Activated CD8-positive, alpha-beta memory T cell treated with anti-CD3 and anti-CD28 coated beads, Interleukin-2, amount 50 U/mL, for 24 hours (primary cell): ENCODE data around the gene ATP11A.

ENCODE experiments used
- DNase-seq: peaks from one replicate; pipeline ENCODE4 v3.0.0-alpha.2; 2020; ENCODE audit errors: extremely low read depth

Gene ATP11A

DNA sequence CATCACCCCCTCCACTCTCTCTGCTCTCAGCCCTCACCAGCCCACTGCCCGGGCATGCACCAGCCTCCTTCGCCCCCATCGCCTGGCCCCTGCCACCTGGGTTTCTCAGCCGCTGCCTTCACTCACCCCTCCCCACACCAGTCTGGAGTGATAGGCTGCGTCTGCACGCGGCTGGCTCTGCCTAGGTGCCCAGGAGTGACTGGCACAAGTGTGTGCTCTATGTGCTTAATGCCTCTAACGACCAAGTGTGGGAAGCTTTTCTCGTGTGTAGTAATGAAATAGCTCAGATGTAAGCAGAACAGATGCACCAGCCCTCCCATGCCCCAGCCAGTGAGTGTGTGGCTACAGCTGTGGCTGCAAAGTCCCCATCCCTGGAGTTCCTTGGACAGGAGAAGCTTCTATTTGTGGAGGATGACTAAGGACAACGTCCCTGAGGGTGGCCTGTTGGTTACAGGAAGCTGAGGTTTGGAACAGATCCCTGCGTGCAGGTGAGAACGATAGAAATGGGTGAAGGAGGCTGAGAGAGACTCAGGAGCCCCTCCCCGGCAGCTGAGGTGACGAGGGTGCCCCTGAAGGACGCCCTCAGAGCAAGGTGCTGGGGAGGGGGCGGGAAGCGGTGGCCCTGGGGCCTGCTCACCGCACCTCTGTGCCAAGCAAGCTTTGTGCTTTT is 35.6 kb downstream of the ATP11A start:
- no peak for DNase-seq

DNA sequence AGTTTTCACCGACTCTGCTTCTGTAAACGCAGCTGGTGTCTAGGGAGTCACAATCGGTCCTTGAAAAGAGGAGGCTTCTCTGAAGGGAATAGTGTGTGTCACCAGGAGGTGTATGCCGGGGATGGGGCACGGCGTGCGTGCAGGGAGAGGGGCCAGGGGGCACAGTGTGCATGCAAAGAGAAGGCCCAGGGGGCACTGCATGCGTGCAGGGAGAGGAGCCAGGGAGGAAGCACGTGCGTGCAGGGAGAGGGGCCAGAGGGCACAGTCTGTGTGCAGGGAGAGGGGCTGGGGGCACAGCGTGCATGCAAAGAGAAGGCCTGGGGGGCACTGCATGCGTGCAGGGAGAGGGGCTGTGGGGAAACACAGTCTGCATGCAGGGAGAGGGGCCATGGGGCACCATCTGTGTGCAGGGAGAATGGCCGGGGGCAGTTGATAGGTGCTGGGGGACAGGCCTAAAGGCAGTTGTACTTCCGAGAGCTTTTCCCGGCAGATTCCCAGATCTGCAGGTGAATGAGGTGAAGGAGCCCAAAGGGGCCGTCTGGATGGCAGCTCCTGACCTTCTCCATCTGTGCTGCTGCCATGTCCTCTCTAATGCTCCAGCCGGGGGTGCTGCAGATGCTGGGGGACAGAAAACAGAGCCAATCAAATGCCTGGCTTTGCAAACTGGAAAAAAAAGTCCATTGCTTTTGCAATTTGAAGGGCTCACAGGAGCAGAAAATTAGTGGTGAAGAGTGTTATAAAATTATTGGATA is 36.4 kb downstream of the ATP11A start:
- DNase-seq, result no peak

DNA sequence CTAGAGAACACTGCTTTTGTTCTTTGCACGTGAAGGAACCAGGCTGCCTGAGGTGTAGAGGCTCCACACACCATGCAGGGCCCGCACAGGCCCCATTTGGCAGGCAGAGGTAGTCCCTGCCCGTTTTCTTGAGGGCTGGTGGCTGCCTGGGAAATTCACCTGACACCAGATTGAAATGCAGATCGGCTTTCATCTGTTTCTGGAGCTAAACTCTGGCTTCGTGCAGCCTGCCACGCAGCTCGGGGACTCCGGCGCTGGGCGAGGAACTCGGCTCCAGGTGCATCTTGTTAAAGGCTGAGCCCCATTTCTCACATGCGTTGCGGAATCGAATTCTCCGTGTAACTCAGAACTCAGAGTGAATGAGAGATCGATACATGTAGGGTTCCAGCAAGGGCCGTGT is 37.7 kb downstream of the ATP11A start:
- DNase-seq, result no peak

DNA sequence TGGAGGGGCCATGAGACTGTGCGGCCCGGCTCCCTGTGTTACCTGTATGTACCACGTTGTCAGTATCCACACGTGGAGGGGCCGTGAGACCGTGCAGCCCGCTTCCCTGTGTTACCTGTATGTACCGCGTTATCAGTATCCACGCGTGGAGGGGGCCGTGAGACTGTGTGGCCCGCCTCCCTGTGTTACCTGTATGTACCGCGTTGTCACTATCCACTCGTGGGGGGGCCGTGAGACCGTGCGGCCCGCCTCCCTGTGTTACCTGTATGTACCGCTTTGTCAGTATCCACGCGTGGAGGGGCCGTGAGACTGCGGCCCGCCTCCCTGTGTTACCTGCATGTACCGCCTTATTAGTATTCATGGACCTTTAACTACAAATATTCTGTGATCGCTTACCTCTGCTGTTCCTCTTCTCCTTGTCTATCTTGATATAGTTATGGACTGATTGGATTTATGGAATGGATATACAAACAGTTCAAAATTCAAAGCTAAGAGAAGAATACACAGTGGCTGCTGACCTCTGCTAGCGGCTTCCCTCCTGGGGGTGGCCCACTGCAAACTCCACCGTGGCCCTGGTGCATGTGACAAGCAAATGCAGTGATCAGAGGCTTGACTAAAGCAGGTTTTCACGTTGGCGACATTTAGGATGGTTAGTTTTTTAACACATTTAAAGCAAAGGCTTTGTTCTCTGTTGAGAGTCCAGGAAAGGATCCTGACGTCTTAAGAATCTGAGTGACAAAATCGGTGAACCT is 38.7 kb downstream of the ATP11A start:
- no peak for DNase-seq

DNA sequence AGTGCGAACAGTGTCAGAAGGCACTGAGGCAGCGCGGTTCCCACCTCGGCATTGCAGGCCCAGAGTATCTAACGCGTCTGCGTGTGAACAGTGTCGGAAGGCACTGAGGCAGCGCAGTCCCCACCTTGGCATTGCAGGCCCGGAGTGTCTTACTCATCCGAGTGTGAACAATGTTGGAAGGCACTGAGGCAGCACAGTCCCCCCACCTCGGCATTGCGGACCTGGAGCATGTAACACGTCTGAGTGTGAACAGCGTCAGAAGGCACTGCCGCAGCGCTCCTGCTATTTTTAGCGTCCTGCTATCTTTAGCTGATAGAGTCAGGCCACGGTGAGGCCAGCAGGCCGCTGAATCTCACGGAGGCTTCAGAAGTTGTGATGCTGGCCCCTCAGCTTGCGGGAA is 39.6 kb downstream of the ATP11A start:
- no peak for DNase-seq

DNA sequence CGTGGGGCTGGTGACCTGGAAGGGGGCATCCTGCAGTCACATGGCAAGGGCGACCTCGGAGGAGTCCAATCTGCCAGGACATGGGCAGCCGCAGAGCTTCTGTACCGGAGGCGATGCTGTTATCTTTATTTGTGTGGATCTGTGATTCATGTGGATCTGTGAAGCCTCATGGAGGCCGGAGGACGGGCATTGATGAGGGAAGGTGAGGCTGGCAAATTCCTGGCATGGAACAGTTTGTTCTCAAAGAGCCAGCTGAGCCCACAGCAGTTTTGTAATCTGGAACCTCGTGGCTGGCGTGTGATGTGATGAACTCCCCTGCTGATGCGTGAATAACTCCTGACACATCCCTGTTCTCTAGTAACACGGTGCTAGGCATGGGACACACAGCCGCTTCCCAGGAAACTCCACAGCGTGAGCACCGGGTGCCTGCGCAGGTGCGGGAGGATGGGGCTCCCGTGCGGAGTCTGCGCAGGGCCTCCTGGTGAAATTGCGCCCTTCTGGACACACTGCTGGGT is 40.4 kb downstream of the ATP11A start:
- DNase-seq, result no peak

DNA sequence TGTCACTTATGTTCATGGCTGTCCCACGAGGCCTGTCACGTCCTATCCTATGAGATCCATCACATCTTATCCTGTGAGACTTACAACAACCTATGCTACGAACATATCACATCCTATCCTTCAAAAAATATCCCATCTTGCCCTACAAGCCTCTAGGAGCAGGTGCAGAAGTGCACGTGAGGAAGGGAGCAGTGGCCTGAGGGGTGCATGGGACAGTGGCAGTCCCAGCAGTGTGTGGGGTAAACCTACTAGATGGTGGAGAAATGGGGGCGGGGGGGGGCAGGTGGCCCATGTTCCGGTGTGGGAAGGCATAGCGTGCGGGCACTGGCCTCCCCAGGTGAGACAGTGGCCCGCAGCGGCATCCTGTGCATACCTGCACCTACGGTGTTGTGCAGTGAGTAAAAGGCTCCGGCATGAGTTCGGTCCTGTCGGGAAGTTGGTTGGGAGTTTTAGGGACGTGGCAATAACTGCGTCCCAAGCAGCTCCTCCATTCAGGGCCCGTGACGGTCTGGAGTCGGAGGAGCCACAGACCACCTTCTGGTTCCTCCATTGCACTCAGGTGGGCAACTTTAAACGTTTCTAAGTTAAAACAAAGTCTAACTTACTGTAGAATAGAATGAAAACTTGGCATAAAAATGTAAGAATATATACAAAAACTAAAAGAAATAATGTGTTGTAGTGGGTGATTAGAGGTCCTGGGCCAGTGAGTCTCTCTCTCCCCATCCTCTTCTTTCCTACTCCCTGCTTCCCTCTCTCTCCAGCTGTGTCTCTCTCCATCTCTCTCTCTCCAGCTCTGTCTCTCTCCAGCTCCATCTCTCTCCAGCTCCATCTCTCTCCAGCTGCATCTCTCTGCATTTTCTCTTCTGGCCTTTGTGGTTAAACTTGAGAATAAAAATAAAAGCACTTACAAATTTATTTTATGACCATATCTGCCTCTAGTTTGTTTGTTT is 42.1 kb downstream of the ATP11A start:
- DNase-seq, result no peak

DNA sequence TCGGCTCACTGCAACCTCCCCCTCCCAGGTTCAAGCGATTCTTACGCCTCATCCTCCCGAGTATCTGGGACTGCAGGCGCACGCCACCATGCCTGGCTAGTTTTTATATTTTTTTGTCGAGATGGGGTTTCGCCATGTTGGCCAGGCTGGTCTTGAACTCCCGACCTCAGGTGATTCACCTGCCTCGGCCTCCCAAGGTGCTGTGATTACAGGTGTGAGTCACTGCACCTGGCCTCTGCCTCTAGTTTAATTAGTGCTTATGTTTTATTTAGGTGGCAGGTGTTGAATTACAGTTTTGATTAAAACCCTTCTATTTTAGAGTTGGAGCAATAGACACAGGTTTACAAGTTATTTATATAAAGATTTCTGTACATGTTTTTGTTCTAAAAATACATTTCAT is 42.8 kb downstream of the ATP11A start:
- no peak for DNase-seq

DNA sequence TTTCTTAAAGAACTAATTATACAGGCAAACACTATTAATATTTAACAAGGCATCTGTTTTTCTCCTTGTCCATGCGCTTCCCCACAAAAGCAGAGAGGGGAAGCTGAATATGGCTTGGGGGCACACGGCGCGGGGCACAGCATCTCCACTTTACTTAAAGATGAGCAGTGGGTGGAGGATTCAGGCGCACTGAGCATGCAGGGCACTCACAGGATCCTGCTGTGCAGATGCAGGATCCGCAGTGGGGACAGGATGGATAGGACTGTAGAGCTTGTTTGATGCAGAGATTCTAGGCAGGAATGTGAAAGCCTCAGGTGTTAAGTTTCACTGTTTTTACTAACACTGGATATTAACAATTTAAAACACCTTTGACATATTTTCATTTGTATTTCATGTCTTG is 43.3 kb downstream of the ATP11A start:
- no peak for DNase-seq

DNA sequence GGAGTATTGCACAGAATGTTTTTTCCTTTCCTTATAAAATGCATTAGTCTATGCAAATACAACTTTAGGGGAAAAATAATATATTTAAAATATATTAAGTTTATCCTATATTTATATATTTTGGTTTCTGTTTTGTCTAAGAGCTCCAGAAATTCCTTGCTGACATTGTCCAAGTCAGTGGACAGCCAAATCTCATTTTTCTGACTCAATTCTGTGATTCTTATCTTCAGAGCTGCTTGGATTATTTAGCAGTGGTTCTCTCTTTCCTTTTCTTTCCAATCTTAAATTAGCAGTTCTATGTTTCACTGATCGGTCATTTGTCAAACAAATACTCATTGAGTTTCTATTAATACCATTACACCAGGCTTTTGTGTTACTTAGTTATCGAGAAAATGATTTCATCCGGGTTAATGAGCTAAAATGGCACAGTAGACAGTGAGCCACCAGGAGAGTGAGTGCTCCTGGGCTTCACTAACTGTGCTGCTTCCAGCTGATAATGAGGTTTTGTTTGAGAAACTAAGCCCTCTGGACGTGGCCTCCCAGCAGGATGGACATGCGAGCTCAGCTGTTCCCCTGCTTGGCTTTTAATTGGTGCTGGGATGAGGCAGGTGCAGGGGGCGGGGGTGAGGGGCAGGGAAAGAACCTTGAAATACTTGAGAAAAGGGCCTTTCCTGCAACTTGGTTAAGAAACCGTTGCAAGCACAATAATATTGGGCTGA is 44.0 kb downstream of the ATP11A start:
- DNase-seq, result no peak

DNA sequence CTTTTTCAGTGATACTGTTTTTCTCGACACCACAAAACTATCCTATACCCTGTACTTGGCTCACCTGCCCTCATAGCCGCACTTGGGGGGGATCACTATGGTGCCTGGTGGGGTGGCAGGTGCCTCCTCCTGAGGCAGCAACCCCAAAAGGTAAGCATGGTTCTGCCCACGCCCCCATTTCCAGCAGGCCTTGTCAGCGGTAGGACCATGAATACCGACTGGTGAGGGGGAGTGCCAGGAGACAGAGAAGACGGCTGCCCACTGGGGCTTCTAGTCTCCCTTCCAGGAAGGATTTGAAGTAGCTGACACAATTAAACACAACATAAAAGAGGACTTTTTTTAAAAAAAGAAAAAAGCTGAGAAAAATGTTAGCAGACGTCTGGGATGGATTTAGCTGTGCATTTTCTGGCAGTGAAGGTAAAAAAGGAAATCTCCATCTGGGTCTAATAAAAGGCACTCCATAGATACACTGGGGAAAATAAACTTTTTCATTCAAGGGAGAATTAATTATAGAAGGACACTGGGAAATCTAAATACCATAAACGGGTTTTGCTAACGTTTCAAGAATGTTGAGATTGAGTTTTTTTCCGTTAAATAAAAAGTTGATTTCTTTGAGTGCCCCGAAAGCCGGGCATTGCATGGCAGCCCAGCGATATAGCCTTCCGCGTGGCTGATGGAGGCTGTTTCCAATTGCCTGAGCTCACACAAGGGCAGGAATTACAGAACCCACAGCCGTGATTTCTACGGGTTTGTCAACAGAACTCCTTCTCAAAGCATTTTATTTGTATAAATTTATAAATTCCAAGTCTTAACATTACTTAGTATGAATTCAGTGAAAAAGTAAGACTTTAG is 45.1 kb downstream of the ATP11A start:
- DNase-seq, result no peak

DNA sequence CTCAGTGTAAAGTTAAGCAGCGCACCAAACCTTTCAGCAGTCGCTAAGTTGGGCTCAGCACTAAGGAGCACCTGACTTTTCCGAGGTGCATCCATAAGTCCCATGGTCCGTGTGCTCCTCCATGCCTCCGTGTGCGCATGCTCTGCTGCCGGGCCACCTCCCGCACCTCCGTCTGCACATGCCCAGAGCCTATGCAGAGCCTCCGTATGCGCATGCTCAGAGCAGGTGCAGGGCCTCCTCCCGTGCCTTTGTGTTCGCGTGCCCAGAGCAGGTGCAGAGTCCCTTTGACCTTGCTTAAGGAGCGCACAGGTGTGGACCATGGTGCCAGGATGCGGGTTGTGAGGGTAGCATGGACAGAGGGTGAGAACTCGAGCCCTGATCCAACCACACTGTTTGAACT is 46.0 kb downstream of the ATP11A start:
- no peak for DNase-seq

DNA sequence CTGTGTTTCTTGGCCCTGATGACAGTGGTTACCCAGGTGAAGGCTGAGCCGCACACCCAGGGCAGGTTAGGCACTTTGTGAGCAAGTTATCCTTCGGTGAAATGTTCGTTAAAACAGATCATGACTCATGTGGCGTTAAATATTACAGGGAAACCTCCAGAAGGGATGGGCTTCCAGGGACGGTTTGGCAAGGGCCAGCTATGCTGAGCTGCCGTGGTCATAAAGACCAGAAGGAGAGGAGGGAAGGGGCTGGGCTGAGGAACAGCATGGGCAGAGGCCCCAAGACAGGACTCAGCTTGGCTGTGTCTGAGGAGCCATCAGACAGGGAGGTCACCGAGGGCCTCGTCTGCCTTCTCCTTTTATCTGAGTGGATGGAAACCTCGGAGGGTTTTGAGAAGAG is 47.5 kb downstream of the ATP11A start:
- no peak for DNase-seq

DNA sequence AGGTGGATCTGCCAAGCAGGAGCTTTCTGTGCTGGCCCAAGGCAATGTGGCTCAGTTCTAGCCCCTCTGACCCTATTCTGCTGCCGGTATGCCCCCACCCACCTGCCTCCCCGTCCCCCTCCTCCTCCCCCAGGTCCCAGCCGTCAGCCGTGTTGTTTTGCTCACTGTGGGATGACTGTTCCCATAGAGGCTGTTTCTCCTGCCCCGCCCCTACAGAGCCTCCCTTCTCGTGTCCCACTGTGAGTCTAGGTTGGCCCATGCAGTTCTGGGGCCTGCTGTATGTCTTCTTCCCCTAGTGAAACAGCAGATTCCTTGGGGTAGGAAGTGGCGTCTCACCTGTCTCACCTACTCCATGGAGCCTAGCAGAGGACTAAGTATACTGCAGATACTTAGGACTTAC is 48.8 kb downstream of the ATP11A start:
- DNase-seq, result no peak

DNA sequence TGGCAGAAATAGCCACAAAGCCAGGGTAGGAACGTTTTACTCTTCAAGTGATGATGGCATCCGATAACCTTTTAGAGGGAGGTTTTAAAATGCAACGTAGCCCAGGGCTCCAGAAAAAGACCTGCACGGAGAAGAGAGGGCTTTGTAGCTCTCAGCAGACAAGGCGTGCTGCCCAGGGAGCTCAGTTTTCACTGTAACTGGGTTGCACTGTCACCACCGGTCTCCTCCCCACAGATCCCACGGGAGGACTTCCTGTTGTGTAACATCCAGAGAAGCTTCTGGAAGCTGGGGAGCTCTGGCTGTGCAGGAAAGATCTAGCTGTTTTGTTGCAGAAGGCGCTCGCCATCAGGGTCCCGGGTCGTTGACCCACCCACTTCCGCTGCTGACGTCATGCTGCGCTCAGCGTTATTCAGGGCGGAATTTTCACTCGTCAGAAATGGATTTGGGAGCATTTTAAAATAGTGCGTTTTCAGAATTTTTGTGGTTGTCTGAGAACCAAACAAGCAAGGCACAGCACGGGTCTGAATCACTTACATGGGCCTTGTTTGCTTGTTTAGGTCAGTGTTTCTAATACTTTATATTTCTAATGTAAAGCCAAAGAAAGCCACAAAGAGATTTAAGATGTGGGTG is 50.8 kb downstream of the ATP11A start:
- DNase-seq, result no peak

DNA sequence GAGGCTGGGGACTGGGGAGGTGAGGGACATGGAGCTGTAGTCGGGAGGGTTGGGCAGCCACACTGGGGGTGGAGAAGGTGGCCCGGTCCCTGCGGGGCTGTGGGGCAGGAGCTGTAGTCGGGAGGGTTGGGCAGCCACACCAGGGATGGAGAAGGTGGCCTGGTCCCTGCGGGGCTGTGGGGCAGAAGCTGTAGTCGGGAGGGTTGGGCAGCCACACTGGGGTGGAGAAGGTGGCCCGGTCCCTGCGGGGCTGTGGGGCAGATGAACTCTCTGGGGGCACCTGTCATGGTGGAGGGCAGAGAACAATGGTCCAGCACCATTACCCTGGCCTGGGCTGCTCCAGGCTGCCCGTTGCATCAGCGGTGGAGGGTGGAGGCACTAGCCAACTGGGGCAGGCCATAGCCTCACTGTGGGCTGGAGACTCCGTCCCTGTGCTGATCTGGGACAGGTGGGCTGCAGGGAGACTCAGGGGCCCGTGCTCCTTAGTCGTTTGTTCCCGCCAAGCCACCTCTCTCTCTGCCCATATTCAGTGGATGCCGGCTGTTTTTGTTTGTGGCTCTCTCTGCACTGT is 51.4 kb downstream of the ATP11A start:
- no peak for DNase-seq

DNA sequence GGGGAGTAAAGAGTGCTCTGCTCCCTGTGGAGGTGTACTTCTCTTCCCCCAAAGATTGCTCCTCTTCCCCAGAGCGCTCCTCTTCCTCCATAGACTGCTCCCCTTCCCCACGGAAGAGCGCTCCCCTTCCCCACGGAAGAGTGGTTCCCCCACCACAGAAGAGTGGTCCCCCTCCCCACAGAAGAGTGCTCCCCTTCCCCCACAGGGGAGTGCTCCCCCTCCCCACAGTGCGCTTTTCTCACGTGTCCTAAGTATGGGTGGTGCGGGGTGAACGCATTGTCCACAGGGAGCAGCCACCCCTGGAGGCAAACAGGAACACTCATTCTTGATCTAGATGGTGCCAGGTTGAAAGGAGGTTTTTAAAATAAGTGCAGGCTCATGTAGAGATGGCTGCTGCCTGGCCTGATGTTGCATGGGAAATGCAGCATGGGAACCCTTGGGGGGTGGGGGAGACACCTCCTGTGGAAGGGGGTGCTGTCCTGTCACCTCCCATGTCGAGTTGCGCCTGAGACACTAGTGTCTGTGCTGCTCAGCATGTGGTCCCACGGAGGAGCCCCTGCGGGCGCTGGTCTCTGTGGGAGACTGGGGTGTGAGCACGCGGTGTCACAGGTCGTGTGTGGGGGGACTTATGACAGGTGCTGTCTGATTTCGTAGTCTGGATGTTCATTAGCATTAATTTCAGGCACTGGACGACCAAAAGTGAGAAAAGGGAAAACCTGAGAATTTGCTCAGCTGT is 52.2 kb downstream of the ATP11A start:
- DNase-seq, result no peak

DNA sequence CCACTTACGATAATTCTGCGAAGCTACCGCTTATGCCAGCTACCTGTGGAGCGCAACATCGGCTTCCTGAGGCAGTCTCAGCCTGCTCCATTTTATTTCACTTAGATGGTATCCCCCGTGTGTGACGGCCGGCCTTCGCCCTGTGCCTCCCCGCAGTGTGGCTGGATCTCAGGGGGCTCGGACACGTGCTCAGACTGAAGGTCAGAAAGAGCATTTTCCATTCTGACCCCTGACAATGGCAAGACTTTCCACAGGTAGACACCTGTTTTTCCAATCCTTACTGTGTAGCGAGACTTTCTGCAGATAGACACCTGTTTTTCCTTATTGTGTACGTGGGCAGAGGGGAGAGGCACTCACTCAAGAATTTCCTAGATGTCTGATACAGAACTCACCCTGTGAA is 52.7 kb downstream of the ATP11A start:
- no peak for DNase-seq
